IPS DF 6.9 (cell line): ENCODE measurements around the gene ANLN.

ENCODE experiments used
- DNase-seq: peaks from one replicate; pipeline ENCODE4 v3.0.0-alpha.2; 2013; ENCODE audit warnings: low read depth, low spot score
- H3K27ac ChIP-seq: one replicate; pipeline ENCODE4 v1.5.1; 2013; ENCODE audit warnings: low read length, control low read depth
- H3K27me3 ChIP-seq: 2 replicates; pipeline ENCODE4 v1.6.1; 2013; ENCODE audit warnings: mild to moderate bottlenecking, low read length; ENCODE audit not compliant: control insufficient read depth, insufficient read depth
- H3K36me3 ChIP-seq: 2 replicates; pipeline ENCODE4 v1.6.1; 2013; ENCODE audit warnings: low read length; ENCODE audit not compliant: control insufficient read depth, insufficient read depth
- H3K4me1 ChIP-seq: 2 replicates; pipeline ENCODE4 v1.6.1; 2013; ENCODE audit warnings: low read length; ENCODE audit not compliant: control insufficient read depth, insufficient read depth
- H3K4me3 ChIP-seq: 2 replicates; pipeline ENCODE4 v1.5.1; 2013; ENCODE audit warnings: mild to moderate bottlenecking, low read length
- H3K9me3 ChIP-seq: 2 replicates; pipeline ENCODE4 v1.6.1; 2013; ENCODE audit warnings: low read length, inconsistent platforms; ENCODE audit not compliant: control insufficient read depth, insufficient read depth
- WGBS: extraction: QIAGEN DNeasy Blood & Tissue Kit; methylation state at CpG from one replicate; pipeline ENCODE4 v1.1.7; 2013; ENCODE audit warnings: mixed read lengths, missing lambda C conversion rate; ENCODE audit not compliant: insufficient read length, insufficient coverage; 5-methylcytosine and 5-hydroxymethylcytosine counted together

Gene ANLN

GRCh38 chr7:36393826-36394225 is 4.2 kb downstream of the ANLN start:
- DNase-seq: no peak
- Histone ChIP-seq H3K27ac (no peak overlapping the region), H3K4me3 (no peak overlapping the region), H3K4me1 (peaks cover 3% of the 10 kb centered on the region; the same call in 1 of the 2 replicates), H3K27me3 (no peaks in the 10 kb centered on the region), H3K9me3 (no peaks in the 10 kb centered on the region), H3K36me3 (peaks cover 3% of the 10 kb centered on the region; the same call in 1 of the 2 replicates)
- WGBS: no CpG with 5 or more reads among the region's 1 CpG

- no CpG with 5 or more reads among the region's 1 CpG for WGBS
- Histone ChIP-seq H3K27me3 (no peaks in the 10 kb centered on the region), H3K27ac (no peak overlapping the region), H3K9me3 (no peaks in the 10 kb centered on the region), H3K4me3 (no peak overlapping the region), H3K36me3 (peaks cover 6% of the 10 kb centered on the region; the same call in 1 of the 2 replicates), H3K4me1 (0 out of 2 replicates have a peak, but pooled peaks cover 2% of the 10 kb centered on the region)
- no peak for DNase-seq
Measured at GRCh38 chr7:36395171-36395894, 5.7 kb downstream of the ANLN start.

- H3K4me3 ChIP-seq: no peak overlapping the region
- 0 out of 2 replicates have a peak, but pooled peaks cover 2% of the 10 kb centered on the region for H3K4me1 ChIP-seq
- H3K27me3 ChIP-seq: no peaks in the 10 kb centered on the region
- no peaks in the 10 kb centered on the region for H3K9me3 ChIP-seq
- WGBS: no CpG with 5 or more reads among the region's 4 CpGs
- DNase-seq: no peak
- peaks cover 6% of the 10 kb centered on the region; the same call in 1 of the 2 replicates for H3K36me3 ChIP-seq
- H3K27ac ChIP-seq: no peak overlapping the region
Measured at GRCh38 chr7:36396150-36396549, 6.5 kb downstream of the ANLN start.

- no peak for DNase-seq
- H3K27me3 ChIP-seq: no peaks in the 10 kb centered on the region
- H3K4me3 ChIP-seq: no peak overlapping the region
- H3K36me3 ChIP-seq: peaks cover 9% of the 10 kb centered on the region; the same call in 1 of the 2 replicates
- no peaks in the 10 kb centered on the region for H3K4me1 ChIP-seq
- H3K27ac ChIP-seq: no peak overlapping the region
- no CpG with 5 or more reads among the region's 3 CpGs for WGBS
- no peaks in the 10 kb centered on the region for H3K9me3 ChIP-seq
Measured at GRCh38 chr7:36400036-36400435, 10.4 kb downstream of the ANLN start.

DNA sequence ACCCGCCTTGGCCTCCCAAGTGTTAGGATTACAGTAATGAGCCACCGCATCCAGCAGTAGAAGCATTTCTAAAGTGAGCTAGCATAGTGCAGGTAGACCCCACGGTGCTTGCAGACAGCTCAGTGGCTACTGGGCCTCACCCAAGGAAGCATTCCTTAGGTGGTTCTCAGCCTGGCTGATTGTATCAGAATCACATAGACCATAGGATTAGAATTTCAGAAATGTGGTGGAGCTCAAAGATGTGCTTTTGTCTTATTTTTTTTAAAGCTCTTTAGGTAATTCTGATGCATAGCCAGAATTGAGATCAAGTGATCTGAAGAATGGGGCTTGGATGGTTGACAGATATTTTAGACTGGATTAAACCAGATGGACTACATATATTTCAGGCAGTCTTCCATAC is 10.9 kb downstream of the ANLN start:
- no peak overlapping the region for H3K27ac ChIP-seq
- H3K4me1 ChIP-seq: no peaks in the 10 kb centered on the region
- peaks cover 9% of the 10 kb centered on the region; the same call in 1 of the 2 replicates for H3K36me3 ChIP-seq
- no peak overlapping the region for H3K4me3 ChIP-seq
- H3K27me3 ChIP-seq: no peaks in the 10 kb centered on the region
- H3K9me3 ChIP-seq: no peaks in the 10 kb centered on the region
- DNase-seq: no peak
- WGBS: no CpG with 5 or more reads among the region's 3 CpGs

DNA sequence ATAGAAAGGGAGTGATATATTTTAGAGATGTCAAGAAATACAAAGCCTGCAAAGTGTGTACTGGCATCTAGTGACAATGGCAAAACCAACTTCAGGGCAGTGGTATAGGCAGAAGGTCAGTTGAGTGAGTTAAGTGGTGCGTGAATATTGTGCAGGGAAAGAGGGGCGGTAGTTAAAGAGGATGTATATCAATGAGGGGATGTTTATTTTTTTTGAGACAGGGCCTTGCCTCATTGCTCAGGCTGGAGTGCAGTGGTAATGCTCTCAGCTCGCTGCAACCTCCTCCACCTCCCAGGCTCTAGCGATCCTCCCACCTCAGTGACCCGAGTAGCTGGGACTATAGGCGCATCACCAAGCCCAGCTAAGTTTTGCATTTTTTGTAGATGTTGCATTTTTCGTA is 13.8 kb downstream of the ANLN start:
- Histone ChIP-seq H3K36me3 (peaks cover 6% of the 10 kb centered on the region; the same call in 1 of the 2 replicates), H3K27me3 (no peaks in the 10 kb centered on the region), H3K27ac (no peak overlapping the region), H3K9me3 (no peaks in the 10 kb centered on the region), H3K4me3 (no peak overlapping the region), H3K4me1 (no peaks in the 10 kb centered on the region)
- DNase-seq: no peak
- 100% methylated on average over 2 of the region's 7 CpGs for WGBS

DNA sequence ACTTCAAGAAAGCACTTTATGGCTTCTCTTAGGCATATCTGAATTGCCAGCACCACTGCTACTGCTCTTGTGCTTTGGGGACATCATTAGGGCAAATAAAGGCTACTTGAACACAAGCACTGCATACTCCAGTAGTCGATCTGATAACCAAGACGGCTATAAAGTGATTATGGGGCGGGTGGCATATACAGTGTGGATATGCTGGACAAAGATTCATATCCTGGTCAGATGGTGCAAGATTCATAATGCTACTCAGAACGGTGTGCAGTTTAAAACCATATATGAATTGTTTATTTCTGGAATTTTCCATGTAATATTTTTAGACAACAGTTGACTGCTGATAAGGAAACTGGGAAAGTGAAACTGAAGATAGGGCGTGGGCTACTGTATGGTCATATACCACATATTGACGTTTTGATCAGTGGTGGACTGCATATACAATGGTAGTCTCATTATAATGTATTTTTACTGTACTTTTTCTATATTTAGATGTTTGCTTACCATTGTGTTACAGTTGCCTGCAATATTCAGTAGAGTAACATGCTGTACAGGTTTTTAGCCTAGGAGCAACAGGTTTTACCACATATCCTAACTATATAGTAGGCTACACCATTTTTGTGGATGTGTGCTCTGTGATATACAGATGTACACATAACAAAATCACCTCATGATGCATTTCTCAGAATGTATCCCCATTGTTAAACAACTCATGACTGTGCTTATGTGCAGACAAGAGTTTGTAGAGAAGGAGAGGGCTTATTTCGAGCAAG is 15.2 kb downstream of the ANLN start:
- Histone ChIP-seq H3K36me3 (peaks cover 3% of the 10 kb centered on the region; the same call in 1 of the 2 replicates), H3K4me1 (no peaks in the 10 kb centered on the region)
- no CpG with 5 or more reads among the region's 7 CpGs for WGBS

GRCh38 chr7:36405409-36405803 is 15.7 kb downstream of the ANLN start:
- Histone ChIP-seq H3K4me3 (no peak overlapping the region), H3K4me1 (no peaks in the 10 kb centered on the region), H3K36me3 (peaks cover 4% of the 10 kb centered on the region; the same call in 1 of the 2 replicates), H3K27me3 (no peaks in the 10 kb centered on the region), H3K27ac (no peak overlapping the region), H3K9me3 (no peaks in the 10 kb centered on the region)
- WGBS: no CpG with 5 or more reads among the region's 1 CpG
- no peak for DNase-seq

More for the DNA sequence above, 15.2 kb downstream of the ANLN start:
- Histone ChIP-seq H3K4me3 (no peak overlapping the region), H3K27ac (no peak overlapping the region), H3K9me3 (no peaks in the 10 kb centered on the region), H3K27me3 (no peaks in the 10 kb centered on the region)
- no peak for DNase-seq

GRCh38 chr7:36406156-36406555 is 16.5 kb downstream of the ANLN start:
- Histone ChIP-seq H3K27ac (no peak overlapping the region), H3K36me3 (peaks cover 9% of the 10 kb centered on the region; the same call in 1 of the 2 replicates), H3K4me1 (no peaks in the 10 kb centered on the region), H3K4me3 (no peak overlapping the region), H3K27me3 (no peaks in the 10 kb centered on the region), H3K9me3 (no peaks in the 10 kb centered on the region)
- no peak for DNase-seq
- WGBS: no CpG with 5 or more reads among the region's 5 CpGs

DNA sequence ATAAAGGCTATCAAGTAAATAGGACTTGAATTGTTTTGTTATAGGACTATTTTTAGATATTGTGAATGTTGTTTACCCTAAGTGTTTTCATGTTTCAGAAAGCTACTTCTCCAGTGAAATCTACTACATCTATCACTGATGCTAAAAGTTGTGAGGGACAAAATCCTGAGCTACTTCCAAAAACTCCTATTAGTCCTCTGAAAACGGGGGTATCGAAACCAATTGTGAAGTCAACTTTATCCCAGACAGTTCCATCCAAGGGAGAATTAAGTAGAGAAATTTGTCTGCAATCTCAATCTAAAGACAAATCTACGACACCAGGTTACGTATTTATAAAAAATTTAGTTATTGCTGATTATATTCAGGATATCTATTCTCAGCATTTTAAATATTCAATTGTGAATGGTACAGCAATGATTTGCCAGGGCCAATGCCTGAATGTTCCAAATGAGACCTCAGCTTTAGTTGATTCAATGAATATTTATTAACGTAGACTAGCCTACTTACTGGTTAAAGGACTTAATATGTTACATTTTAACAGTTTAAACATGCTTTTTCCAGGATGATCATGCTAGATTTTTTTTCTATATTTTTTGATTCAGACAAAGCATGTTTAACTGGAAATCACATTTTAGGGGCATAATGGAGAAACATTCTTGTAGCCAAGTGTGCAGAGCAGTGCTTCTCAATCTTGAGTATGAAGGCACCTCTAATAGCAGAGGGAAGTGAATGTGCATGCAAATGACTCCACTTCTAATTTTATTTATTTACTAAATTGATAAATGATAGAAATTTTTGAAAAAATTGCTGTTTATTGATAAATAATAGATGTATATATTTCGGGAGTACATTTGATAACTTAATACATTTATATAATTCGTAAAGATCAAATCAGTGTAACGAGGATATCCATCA is 18.2 kb downstream of the ANLN start:
- peaks cover 13% of the 10 kb centered on the region; the same call in 1 of the 2 replicates for H3K36me3 ChIP-seq
- no peak for DNase-seq

More for the DNA sequence above, 18.2 kb downstream of the ANLN start:
- Histone ChIP-seq H3K4me1 (no peaks in the 10 kb centered on the region), H3K27ac (no peak overlapping the region), H3K4me3 (no peak overlapping the region), H3K9me3 (no peaks in the 10 kb centered on the region), H3K27me3 (no peaks in the 10 kb centered on the region)
- WGBS: no CpG with 5 or more reads among the region's 8 CpGs
